Stomach (tissue), 4 donors: ENCODE data around the gene POLE.

Experiments
- POLR2AphosphoS5 ChIP-seq, 3 donors: sonication (generic); formaldehyde crosslinking; IDR thresholded peaks; one replicate each; pipeline ENCODE4 v1.6.1; 2016; ENCODE audit warnings: antibody characterized with exemption in 3 of 3
- TF ChIP-seq, protein P1 (sequence below), 7 experiments: fragments of 450-650 bp in 4 of 7; fragments of 200-600 bp in 3 of 7; sonication (generic) in 3 of 7; IDR thresholded peaks; one replicate each; pipeline ENCODE4 v1.5.1; 2016 to 2019; ENCODE audit warnings: antibody characterized with exemption in 7 of 7, control low read depth in 2 of 7, mild to moderate bottlenecking in 1 of 7

- no peak for TF ChIP-seq POLR2AphosphoS5 (IDR thresholded peaks at IDR 0.05)
- TF ChIP-seq, protein P1, sequence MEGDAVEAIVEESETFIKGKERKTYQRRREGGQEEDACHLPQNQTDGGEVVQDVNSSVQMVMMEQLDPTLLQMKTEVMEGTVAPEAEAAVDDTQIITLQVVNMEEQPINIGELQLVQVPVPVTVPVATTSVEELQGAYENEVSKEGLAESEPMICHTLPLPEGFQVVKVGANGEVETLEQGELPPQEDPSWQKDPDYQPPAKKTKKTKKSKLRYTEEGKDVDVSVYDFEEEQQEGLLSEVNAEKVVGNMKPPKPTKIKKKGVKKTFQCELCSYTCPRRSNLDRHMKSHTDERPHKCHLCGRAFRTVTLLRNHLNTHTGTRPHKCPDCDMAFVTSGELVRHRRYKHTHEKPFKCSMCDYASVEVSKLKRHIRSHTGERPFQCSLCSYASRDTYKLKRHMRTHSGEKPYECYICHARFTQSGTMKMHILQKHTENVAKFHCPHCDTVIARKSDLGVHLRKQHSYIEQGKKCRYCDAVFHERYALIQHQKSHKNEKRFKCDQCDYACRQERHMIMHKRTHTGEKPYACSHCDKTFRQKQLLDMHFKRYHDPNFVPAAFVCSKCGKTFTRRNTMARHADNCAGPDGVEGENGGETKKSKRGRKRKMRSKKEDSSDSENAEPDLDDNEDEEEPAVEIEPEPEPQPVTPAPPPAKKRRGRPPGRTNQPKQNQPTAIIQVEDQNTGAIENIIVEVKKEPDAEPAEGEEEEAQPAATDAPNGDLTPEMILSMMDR (IDR thresholded peaks at IDR 0.05), result no peak
Measured at GRCh38 chr12:132632521-132633228, 54.5 kb downstream of the POLE start.
